Ishikawa (cell line): ENCODE results near the gene WDHD1.
A peak's percentile ranks its signal among the peaks of the same experiment; 100 is the strongest.

ENCODE experiments used
- CEBPB ChIP-seq: IDR thresholded peaks from 2 replicates; pipeline ENCODE4 v1.6.1; 2012
- CREB1 ChIP-seq: IDR thresholded peaks from 2 replicates; pipeline ENCODE4 v1.6.1; 2012; ENCODE audit warnings: low read depth
- EGR1 ChIP-seq: IDR thresholded peaks from 2 replicates; pipeline ENCODE4 v1.6.1; 2012
- EP300 ChIP-seq: IDR thresholded peaks from 2 replicates; pipeline ENCODE4 v1.6.1; 2012; ENCODE audit warnings: borderline replicate concordance
- FOXM1 ChIP-seq: IDR thresholded peaks from 2 replicates; pipeline ENCODE4 v1.6.1; 2012; ENCODE audit warnings: low read depth, borderline replicate concordance
- NFIC ChIP-seq: IDR thresholded peaks from 2 replicates; pipeline ENCODE4 v1.6.1; 2012
- RAD21 ChIP-seq: IDR thresholded peaks from 2 replicates; pipeline ENCODE4 v1.6.1; 2012; ENCODE audit warnings: low read depth
- TAF1 ChIP-seq: IDR thresholded peaks from 2 replicates; pipeline ENCODE4 v1.6.1; 2012; ENCODE audit warnings: low read depth, mild to moderate bottlenecking
- TCF12 ChIP-seq: IDR thresholded peaks from 2 replicates; pipeline ENCODE4 v1.6.1; 2012; ENCODE audit warnings: low read depth
- TEAD4 ChIP-seq: IDR thresholded peaks from 2 replicates; pipeline ENCODE4 v1.6.1; 2012
- YY1 ChIP-seq: IDR thresholded peaks from 2 replicates; pipeline ENCODE4 v1.6.1; 2012; ENCODE audit warnings: low read depth
- ZBTB7A ChIP-seq: IDR thresholded peaks from 2 replicates; pipeline ENCODE4 v1.6.1; 2012; ENCODE audit warnings: low read depth
- TF ChIP-seq, protein P1 (sequence below): IDR thresholded peaks from 2 replicates; pipeline ENCODE4 v1.6.1; 2012
- TF ChIP-seq, protein P2 (sequence below): IDR thresholded peaks from 2 replicates; pipeline ENCODE4 v1.6.1; 2012; ENCODE audit warnings: low read depth, mild to moderate bottlenecking
- TF ChIP-seq, protein P3 (sequence below): IDR thresholded peaks from 2 replicates; pipeline ENCODE4 v1.6.1; 2012

The WDHD1 gene

DNA sequence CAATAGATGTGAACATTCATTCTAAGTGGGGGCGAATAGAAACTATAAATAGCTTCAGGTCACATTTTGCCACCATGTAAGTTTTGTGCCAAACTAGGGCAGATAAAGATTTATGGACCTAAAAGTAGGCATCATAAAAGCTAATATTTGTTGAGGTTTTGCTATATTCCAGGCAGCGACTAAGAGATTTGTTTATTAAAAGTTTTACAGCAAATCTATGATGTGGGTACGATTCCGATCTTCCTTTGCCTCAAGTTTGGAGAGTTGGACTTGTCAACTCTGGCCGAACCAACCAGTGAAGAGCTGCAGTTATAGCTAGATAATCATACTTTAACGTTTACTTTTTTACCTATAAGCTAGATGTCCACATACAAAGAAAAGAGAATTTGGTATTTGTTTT lies 26.1 kb upstream of the WDHD1 start:
- TF ChIP-seq TCF12: no peak
- TF ChIP-seq, protein P1, sequence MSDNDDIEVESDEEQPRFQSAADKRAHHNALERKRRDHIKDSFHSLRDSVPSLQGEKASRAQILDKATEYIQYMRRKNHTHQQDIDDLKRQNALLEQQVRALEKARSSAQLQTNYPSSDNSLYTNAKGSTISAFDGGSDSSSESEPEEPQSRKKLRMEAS: no peak
- TF ChIP-seq CREB1: no peak
- TF ChIP-seq EP300: no peak
- TF ChIP-seq NFIC: no peak
- TF ChIP-seq TAF1: no peak
- no peak for TF ChIP-seq YY1
- TF ChIP-seq FOXM1: no peak
- TF ChIP-seq, protein P2, sequence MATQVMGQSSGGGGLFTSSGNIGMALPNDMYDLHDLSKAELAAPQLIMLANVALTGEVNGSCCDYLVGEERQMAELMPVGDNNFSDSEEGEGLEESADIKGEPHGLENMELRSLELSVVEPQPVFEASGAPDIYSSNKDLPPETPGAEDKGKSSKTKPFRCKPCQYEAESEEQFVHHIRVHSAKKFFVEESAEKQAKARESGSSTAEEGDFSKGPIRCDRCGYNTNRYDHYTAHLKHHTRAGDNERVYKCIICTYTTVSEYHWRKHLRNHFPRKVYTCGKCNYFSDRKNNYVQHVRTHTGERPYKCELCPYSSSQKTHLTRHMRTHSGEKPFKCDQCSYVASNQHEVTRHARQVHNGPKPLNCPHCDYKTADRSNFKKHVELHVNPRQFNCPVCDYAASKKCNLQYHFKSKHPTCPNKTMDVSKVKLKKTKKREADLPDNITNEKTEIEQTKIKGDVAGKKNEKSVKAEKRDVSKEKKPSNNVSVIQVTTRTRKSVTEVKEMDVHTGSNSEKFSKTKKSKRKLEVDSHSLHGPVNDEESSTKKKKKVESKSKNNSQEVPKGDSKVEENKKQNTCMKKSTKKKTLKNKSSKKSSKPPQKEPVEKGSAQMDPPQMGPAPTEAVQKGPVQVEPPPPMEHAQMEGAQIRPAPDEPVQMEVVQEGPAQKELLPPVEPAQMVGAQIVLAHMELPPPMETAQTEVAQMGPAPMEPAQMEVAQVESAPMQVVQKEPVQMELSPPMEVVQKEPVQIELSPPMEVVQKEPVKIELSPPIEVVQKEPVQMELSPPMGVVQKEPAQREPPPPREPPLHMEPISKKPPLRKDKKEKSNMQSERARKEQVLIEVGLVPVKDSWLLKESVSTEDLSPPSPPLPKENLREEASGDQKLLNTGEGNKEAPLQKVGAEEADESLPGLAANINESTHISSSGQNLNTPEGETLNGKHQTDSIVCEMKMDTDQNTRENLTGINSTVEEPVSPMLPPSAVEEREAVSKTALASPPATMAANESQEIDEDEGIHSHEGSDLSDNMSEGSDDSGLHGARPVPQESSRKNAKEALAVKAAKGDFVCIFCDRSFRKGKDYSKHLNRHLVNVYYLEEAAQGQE: no peak

DNA sequence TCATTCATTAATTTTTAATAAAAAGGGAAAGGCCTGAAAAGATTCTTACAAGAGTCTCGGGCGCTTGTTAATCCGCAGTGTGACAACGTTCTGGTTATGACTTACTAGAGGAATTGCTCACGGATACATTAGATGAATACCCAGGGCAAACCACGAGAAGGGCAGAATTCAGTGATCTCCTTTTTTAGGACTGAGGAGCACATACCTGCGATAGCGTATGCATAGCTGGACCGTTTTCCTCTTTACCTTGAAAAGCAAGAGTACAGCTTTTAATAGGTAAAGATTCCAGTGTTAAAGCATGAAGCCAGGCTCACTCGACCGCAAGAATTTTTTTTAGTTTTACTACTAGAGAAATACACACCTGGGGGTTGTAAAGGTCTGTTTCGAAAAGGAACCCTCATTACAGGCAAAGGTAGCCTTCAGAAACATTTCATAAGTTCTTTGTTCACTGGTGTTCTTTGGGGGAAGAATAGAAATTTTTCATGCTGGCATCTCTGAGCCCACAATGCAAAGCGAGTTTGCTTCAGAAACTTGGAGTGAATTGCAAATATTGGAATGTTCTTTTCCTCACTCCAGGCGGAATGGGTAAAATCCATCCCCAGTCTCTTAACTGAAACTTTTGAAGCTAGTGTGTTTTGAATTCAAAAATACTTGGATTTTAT lies 25.5 kb upstream of the WDHD1 start:
- TF ChIP-seq YY1 (no peak), EP300 (no peak), TEAD4 (no peak), EGR1 (no peak), CREB1 (no peak), RAD21 (no peak), ZBTB7A (no peak), TAF1 (no peak)
- TF ChIP-seq, protein P1: no peak

DNA sequence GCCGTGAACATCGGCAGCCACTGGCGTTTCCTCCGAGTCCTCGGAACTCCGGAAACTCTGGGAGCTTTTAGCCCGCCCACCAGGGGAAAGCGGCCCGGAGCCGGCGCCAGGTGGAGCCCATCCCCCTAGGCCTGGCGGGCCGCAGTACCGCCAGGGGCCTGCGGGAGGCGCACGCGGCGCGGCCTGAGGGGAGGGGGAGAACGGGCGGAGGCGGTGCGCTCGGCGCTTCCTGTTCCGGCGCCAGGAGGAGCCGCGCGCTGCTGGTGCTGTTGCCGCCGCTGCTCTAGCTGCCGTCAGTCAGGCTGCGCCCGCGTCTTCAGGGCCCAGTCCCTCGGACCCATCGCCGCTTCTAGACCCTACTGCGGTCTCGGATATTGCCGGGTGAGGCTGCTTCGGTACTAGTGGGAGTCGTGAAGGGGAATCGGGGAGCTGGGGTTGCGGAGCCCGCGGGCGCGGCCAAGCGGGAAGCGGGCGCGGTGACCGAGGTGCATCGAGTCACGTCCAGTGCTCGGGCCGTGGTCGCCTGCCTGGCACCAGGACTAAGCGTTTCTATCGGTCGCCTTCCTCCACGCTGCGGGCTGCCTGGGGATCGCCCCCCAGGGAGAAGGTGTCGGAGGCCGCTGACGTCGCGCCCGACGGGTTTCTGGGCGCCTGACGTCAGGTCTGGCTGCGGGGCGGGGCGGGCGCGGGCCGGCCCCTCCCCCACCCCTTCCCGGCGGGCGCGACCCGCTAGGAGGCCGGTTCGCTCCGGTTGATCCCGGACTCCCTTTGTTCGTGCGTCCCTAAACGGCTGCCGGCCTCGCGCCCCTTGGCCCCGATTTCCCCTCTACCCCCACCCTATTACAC lies 24.7 kb upstream of the WDHD1 start, which contains the start of gene MAPK1IP1L:
Gene MAPK1IP1L (plus strand): TSS at position 225 of the 846 bp plus-strand sequence. CDS start 10,037 bp downstream, outside the sequence.
- peak; percentile 82 for TF ChIP-seq TAF1
- no peak for TF ChIP-seq ZBTB7A
- no peak; the same call in 1 of the 2 replicates for TF ChIP-seq TEAD4
- no peak; the same call in 1 of the 2 replicates for TF ChIP-seq CEBPB
- TF ChIP-seq YY1: peak; percentile 46; the same call in 1 of the 2 replicates
- peak; percentile 50; the same call in 1 of the 2 replicates for TF ChIP-seq EGR1
- peak; percentile 41 for TF ChIP-seq EP300
- TF ChIP-seq, protein P1: peak; percentile 80; the same call in 1 of the 2 replicates
- TF ChIP-seq CREB1: peak; percentile 91
- TF ChIP-seq, protein P2: no peak
- TF ChIP-seq, protein P3, sequence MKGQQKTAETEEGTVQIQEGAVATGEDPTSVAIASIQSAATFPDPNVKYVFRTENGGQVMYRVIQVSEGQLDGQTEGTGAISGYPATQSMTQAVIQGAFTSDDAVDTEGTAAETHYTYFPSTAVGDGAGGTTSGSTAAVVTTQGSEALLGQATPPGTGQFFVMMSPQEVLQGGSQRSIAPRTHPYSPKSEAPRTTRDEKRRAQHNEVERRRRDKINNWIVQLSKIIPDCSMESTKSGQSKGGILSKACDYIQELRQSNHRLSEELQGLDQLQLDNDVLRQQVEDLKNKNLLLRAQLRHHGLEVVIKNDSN: 0 out of 2 replicates have a peak, but pooled peaks have one; percentile 32
- TF ChIP-seq FOXM1: no peak; the same call in 1 of the 2 replicates
- peak; percentile 55; the same call in 1 of the 2 replicates for TF ChIP-seq NFIC
- TF ChIP-seq TCF12: peak; percentile 75
- peak; percentile 57; the same call in 1 of the 2 replicates for TF ChIP-seq RAD21

DNA sequence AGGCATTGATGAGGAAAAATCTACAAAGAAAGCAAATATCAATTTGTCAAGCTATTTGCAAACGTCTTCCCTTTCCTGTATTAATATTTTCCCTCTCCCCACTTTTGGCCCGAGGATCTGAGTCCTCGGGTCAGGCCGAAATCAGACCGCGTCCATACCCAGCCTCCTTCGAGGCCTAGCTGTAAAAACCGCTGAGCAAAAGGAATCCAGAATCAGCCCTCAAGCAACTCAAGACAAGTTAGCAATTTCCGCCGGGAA lies 24.2 kb upstream of the WDHD1 start:
- TF ChIP-seq, protein P3: no peak
- TF ChIP-seq TCF12 (no peak), YY1 (no peak), NFIC (no peak), RAD21 (no peak), CEBPB (no peak), ZBTB7A (no peak), TAF1 (no peak), EP300 (no peak)
- TF ChIP-seq, protein P1: no peak; the same call in 1 of the 2 replicates
- TF ChIP-seq, protein P2: no peak
